HFF-Myc (cell line): ENCODE measurements around the gene CCDC179.
A peak's percentile ranks its signal among the peaks of the same experiment; 100 is the strongest.

Experiments
- DNase-seq: peaks from one replicate; pipeline ENCODE4 v3.0.0-alpha.2; 2011; ENCODE audit warnings: low read depth; ENCODE audit errors: extremely low read depth
- H3K4me3 ChIP-seq: replicated peaks from 2 replicates; pipeline ENCODE4 v1.5.1; 2011; ENCODE audit warnings: low read depth, mild to moderate bottlenecking, control low read depth, low read length
- TF ChIP-seq, protein P1 (sequence below): IDR thresholded peaks from 2 replicates; pipeline ENCODE4 v1.5.1; 2012; ENCODE audit warnings: mild to moderate bottlenecking, low read depth, low read length, control low read depth; ENCODE audit errors: missing control alignments

The CCDC179 gene

DNA sequence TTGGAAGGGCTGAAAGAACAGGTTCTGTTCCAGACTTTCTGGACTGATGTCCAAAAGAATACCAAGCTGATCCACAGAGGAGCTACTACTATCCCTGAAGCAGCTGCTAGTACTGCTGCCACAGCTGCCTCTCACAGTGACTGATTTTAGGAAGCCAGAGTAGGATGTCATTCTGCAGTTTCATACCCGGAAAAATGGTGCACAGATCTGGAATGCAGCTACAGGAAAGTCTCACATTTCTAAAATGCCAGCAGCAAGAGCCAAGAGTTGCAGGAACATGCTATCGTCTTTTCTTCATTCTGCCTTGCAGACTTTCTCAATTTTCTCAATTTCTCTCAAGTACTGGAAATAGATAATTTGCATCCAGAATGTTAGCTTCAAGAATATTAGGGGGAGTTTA is 19.4 kb upstream of the CCDC179 start:
- no peak overlapping the region for H3K4me3 ChIP-seq
- no peak for DNase-seq
- TF ChIP-seq, protein P1, sequence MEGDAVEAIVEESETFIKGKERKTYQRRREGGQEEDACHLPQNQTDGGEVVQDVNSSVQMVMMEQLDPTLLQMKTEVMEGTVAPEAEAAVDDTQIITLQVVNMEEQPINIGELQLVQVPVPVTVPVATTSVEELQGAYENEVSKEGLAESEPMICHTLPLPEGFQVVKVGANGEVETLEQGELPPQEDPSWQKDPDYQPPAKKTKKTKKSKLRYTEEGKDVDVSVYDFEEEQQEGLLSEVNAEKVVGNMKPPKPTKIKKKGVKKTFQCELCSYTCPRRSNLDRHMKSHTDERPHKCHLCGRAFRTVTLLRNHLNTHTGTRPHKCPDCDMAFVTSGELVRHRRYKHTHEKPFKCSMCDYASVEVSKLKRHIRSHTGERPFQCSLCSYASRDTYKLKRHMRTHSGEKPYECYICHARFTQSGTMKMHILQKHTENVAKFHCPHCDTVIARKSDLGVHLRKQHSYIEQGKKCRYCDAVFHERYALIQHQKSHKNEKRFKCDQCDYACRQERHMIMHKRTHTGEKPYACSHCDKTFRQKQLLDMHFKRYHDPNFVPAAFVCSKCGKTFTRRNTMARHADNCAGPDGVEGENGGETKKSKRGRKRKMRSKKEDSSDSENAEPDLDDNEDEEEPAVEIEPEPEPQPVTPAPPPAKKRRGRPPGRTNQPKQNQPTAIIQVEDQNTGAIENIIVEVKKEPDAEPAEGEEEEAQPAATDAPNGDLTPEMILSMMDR, result no peak

DNA sequence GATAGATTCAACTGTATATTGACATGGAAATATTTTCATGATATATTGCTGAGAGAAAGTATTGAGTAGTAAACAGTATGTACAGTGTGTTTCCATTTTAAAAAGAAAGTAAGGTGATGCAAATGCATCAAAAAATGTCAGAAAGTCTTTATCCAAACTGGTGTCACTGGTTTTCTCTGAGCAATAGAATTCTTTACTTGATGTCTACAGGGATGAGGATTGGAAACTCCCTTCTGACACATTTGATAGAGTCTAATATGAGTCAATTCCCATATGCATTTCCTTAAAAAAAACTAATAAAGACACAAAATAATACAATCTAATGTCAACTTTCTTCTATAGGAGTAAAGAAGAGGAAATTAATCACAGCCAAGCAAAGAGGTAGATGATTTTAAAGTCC is 18.3 kb upstream of the CCDC179 start:
- no peak for DNase-seq
- TF ChIP-seq, protein P1, result no peak
- no peak overlapping the region for H3K4me3 ChIP-seq

DNA sequence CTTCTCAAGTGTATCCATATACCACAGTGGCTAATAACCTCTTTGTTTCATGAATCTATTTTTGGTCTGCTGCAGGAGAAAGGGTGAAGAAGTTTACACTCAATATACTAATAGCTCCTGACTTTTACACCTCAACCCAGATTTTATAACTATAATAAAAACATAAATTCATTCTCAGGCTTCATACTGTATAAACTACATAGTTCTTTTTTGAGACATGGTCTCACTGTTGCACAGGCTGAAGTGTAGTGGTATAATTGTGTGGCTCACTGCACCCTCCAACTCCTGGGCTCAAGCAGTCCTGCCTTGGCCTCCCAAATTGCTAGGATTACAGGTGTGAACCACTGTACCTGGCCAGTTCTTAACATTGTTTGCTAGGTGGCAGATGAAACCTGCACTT is 17.8 kb upstream of the CCDC179 start:
- TF ChIP-seq, protein P1, result no peak
- H3K4me3 ChIP-seq, result no peak overlapping the region
- DNase-seq, result no peak

DNA sequence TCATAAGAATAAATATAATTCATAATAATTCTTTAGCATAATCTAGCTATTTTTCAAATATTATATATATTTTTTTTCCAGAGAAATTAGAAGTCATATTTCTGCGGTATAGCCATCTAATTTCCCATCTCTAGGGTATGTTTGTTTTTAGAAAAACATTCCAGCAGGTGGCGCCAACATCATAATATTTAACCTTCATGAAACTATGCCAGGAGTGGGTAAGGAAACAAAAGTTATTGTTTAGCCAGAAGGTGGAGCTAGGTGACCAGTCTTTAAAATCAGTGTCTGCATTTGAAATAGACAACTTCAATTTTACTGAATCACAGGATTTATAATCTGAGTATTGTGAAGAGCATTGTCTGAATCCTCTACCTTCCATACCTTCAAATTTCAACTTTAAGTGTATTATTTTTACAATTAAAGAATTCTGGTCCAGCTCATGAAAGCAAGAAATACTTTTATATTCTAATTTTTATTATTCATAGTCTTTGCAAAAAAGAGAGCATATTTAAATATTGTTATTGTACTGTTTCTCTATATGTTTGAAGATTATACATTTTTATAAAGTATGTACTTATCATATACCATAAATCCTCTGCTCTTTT is 15.7 kb upstream of the CCDC179 start:
- TF ChIP-seq, protein P1, result peak; percentile 61
- H3K4me3 ChIP-seq, result no peak overlapping the region

DNA sequence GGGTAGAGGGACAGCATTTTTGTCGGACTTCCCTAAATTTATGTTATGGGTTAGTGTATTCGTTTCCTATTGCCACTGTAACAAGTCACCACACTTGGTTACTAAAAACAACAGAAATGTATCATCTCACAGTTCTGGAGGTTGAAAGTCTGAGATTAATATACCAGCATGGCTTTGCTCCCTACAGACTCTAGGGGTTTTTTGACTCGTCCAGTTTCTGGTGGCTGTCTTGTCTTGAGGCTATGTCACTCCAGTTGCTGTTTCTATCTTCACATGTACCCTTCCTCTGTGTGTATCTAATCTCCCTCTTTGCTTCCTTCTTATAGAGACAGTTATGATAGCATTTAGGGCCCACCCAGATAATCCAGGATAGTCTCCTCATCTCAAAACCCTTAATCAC is 9.1 kb upstream of the CCDC179 start:
- H3K4me3 ChIP-seq, result no peak overlapping the region
- TF ChIP-seq, protein P1, result no peak
- no peak for DNase-seq

More for the DNA sequence above, 15.7 kb upstream of the CCDC179 start:
- peak; percentile 72 for DNase-seq

DNA sequence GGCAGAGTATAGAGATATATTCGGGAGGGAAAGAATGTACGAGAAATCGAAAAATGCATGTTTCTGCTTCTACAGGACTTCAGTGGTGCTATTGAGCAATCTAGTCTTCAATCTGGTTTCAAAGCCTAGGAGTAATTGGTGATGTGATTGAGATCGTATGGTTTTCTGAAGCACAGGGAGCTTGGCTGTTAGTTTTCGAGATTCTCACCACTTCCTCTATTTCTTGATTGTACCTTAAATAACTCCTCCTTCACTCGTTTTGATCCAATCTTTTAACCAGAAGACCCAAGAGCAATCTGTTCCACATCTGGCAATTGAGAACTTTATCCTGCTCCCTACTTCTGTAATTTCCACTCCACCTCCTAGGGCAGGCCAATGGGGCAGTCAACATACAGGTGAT is 518 bp downstream of the CCDC179 start:
- DNase-seq, result no peak
- TF ChIP-seq, protein P1, result no peak
- no peak overlapping the region for H3K4me3 ChIP-seq

DNA sequence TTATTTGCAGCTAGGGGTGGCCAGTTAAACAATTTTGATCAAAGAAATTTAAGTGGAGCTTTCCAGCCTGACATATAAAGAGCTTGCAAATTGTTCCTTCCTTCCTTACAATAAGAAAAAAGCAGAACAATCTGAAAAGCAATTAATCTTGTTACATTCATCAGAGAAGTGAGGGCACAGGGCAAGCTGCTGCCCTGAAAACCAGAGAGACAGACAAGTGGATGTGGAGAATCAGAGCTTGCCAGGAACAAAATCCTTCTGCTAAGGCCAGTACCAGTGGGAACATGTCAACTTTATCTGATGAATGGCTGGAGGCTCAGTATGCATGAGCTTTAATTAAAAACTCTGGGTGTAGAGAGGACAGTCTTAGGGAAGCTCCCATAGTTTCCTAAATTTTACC is 8.8 kb downstream of the CCDC179 start:
- no peak overlapping the region for H3K4me3 ChIP-seq
- DNase-seq, result no peak
- TF ChIP-seq, protein P1, result no peak
